Measurements from ENCODE around the gene RAB1A. TPM values are rescaled to one million over a fixed set of nuclear protein-coding genes. Genes with fewer than 3 reads are reported as not detected.

RAB1A gene
- total and polyA plus RNA-seq, 2 of the 13 experiments (the other 11 are each of a cell fraction or from before 2014, with no cell fraction given), result 206 to 226 TPM

DNA sequence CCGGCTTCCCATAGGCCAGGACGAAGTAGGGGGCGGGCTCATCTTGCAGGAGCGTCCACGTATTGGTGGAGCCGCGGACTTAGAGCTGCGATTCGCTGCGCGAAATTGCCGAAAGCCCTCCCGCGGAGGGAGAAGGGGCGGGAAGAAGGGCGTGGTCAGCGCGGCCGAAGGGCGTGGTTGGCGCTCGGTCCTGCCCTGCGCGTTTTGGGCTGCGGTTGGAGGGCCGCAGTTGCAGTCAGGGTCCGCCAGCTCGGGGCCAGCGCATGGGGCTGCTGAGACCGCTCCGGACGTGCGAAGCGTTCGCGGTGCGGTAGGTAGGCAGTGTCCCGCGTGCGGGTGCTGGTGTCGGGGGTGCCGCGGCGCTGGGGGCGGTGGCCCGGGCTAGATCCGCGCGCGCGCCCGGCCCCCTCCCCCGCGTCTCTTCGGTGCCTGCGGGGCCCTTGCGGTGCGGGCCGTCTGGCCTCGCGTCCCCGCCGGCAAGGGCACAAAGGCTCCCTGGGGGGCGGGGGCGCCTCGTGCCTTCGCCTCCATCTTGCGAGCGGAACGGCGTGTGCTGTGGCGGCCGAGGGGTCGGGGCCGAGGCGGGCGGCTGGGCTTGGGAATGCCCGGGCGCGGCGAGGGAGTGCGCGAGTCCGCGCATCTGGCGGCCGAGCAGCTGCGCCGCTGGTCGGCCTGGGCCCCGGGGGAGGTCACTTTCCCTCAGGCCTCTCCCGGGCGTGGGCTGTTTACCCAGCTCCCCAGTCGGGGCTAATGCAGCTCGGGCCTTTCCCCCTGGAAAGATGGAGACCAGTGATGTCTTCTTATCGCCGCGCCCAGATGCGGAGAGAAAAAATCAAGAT lies 73.5 kb downstream of the RAB1A start, which contains the start of gene CEP68 (continued):
- TF ChIP-seq, protein P1, sequence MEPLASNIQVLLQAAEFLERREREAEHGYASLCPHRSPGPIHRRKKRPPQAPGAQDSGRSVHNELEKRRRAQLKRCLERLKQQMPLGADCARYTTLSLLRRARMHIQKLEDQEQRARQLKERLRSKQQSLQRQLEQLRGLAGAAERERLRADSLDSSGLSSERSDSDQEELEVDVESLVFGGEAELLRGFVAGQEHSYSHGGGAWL (CRISPR knock-in tag; IDR thresholded peaks at IDR 0.05), result peak; percentile 69; the same call in 1 of the 2 replicates
- TF ChIP-seq THYN1 (CRISPR knock-in tag; IDR thresholded peaks at IDR 0.05; ENCODE audit: borderline replicate concordance, low read depth), result no peak
- peak; percentile 85 for TF ChIP-seq MYC (CRISPR knock-in tag; IDR thresholded peaks at IDR 0.05; ENCODE audit: borderline replicate concordance)
- TF ChIP-seq ZC3H13 (CRISPR knock-in tag; IDR thresholded peaks at IDR 0.05), result peak; percentile 81
- TF ChIP-seq PCBP1 (IDR thresholded peaks at IDR 0.05; ENCODE audit: borderline replicate concordance, low read depth, low read length), result peak; percentile 91; the same call in 1 of the 2 replicates
- TF ChIP-seq CC2D1A (CRISPR knock-in tag; IDR thresholded peaks at IDR 0.05), result no peak
- no peak; the same call in 1 of the 2 replicates for TF ChIP-seq YEATS2 (CRISPR knock-in tag; IDR thresholded peaks at IDR 0.05; ENCODE audit: borderline replicate concordance)
- no peak; the same call in 1 of the 2 replicates for TF ChIP-seq GZF1 (CRISPR knock-in tag; IDR thresholded peaks at IDR 0.05)
- TF ChIP-seq GABPA (IDR thresholded peaks at IDR 0.05; ENCODE audit: low read depth, low read length), result no peak
- no peak for TF ChIP-seq GABPA (CRISPR knock-in tag; IDR thresholded peaks at IDR 0.05; ENCODE audit: low read depth)
- no peak for TF ChIP-seq ATM (IDR thresholded peaks at IDR 0.05; ENCODE audit: borderline replicate concordance)
- TF ChIP-seq FOXJ3 (CRISPR knock-in tag; IDR thresholded peaks at IDR 0.05; ENCODE audit: borderline replicate concordance), result no peak
- TF ChIP-seq, protein P2, sequence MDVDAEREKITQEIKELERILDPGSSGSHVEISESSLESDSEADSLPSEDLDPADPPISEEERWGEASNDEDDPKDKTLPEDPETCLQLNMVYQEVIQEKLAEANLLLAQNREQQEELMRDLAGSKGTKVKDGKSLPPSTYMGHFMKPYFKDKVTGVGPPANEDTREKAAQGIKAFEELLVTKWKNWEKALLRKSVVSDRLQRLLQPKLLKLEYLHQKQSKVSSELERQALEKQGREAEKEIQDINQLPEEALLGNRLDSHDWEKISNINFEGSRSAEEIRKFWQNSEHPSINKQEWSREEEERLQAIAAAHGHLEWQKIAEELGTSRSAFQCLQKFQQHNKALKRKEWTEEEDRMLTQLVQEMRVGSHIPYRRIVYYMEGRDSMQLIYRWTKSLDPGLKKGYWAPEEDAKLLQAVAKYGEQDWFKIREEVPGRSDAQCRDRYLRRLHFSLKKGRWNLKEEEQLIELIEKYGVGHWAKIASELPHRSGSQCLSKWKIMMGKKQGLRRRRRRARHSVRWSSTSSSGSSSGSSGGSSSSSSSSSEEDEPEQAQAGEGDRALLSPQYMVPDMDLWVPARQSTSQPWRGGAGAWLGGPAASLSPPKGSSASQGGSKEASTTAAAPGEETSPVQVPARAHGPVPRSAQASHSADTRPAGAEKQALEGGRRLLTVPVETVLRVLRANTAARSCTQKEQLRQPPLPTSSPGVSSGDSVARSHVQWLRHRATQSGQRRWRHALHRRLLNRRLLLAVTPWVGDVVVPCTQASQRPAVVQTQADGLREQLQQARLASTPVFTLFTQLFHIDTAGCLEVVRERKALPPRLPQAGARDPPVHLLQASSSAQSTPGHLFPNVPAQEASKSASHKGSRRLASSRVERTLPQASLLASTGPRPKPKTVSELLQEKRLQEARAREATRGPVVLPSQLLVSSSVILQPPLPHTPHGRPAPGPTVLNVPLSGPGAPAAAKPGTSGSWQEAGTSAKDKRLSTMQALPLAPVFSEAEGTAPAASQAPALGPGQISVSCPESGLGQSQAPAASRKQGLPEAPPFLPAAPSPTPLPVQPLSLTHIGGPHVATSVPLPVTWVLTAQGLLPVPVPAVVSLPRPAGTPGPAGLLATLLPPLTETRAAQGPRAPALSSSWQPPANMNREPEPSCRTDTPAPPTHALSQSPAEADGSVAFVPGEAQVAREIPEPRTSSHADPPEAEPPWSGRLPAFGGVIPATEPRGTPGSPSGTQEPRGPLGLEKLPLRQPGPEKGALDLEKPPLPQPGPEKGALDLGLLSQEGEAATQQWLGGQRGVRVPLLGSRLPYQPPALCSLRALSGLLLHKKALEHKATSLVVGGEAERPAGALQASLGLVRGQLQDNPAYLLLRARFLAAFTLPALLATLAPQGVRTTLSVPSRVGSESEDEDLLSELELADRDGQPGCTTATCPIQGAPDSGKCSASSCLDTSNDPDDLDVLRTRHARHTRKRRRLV (CRISPR knock-in tag; IDR thresholded peaks at IDR 0.05), result no peak
- 0 out of 2 replicates have a peak, but pooled peaks have one; percentile 65 for TF ChIP-seq ZNF224 (CRISPR knock-in tag; IDR thresholded peaks at IDR 0.05)
- peak; percentile 97 for TF ChIP-seq EEA1 (CRISPR knock-in tag; IDR thresholded peaks at IDR 0.05; ENCODE audit: borderline replicate concordance)
- peak; percentile 5; the same call in 1 of the 2 replicates for TF ChIP-seq ZNF629 (CRISPR knock-in tag; conservative IDR thresholded peaks at IDR 0.05)
- TF ChIP-seq ARID2 (CRISPR knock-in tag; IDR thresholded peaks at IDR 0.05; ENCODE audit: borderline replicate concordance), result peak; percentile 34; the same call in 1 of the 2 replicates
- no peak for TF ChIP-seq ZNF234 (CRISPR knock-in tag; conservative IDR thresholded peaks at IDR 0.05)
